NB4 (cell line): ENCODE data around the gene COL1A1.

ENCODE experiments used
- CTCF ChIP-seq: IDR thresholded peaks from one replicate; pipeline ENCODE4 v1.5.1; 2012; ENCODE audit warnings: low read depth, low read length
- MAX ChIP-seq: IDR thresholded peaks from 2 replicates; pipeline ENCODE4 v1.6.1; 2011; ENCODE audit warnings: low read depth, low read length
- MYC ChIP-seq: IDR thresholded peaks from 2 replicates; pipeline ENCODE4 v1.6.1; 2011; ENCODE audit warnings: low read depth, low read length
- POLR2A ChIP-seq: IDR thresholded peaks from 2 replicates; pipeline ENCODE4 v1.6.1; 2011; ENCODE audit warnings: mild to moderate bottlenecking; ENCODE audit not compliant: insufficient read length; ENCODE audit errors: extremely low read depth

DNA sequence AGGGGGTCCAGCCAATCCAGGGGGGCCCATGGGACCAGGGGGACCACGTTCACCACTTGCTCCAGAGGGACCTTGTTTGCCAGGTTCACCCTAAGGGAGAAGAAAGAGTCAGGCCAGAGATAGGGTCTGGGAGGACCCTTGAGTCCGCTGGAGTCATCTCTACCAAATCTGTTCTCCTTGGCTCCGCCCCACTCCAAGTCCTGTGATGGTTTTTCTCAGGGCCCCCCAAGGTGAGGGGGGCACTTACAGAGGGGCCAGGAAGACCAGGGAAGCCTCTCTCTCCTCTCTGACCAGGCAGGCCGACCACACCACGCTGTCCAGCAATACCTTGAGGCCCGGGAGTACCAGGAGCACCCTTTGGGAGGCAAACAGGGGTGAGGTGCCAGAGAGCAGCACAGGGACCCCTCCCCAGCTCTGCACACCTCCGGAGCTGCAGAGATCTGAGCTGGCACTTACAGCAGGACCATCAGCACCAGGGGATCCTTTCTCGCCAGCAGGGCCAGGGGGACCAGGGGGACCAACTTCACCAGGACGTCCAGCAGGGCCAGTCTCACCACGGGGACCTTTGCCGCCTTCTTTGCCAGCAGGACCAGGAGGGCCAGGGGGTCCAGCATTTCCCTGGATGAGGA lies 12.4 kb downstream of the COL1A1 start:
- TF ChIP-seq CTCF = no peak
- TF ChIP-seq MYC = no peak
- TF ChIP-seq POLR2A = no peak
- TF ChIP-seq MAX = no peak
